Epithelial cell of proximal tubule (primary cell): ENCODE data around the gene UNC13A. TPM values are rescaled to one million over a fixed set of nuclear protein-coding genes. Genes with fewer than 3 reads are reported as not detected.
A peak's percentile ranks its signal among the peaks of the same experiment; 100 is the strongest.

Experiments used
- DNase-seq: peaks from one replicate; pipeline ENCODE4 v3.0.0-alpha.2; 2011; ENCODE audit warnings: low read depth
- H3K4me3 ChIP-seq: 2 replicates; pipeline ENCODE4 v1.5.1; 2011; ENCODE audit warnings: low read depth, mild to moderate bottlenecking, low read length
- total RNA-seq: library from RNA; depleted of rRNA; stranded (reverse); fragments of >200 nt; gene quantifications from 2 replicates; pipeline ENCODE4 v1.2.3, GENCODE V29; 2015
- TF ChIP-seq, protein P1 (sequence below): conservative IDR thresholded peaks from 2 replicates; pipeline ENCODE4 v1.5.1; 2012; ENCODE audit warnings: low read depth, mild to moderate bottlenecking, low read length

The UNC13A gene
- total RNA-seq, 1 donor from 2014 or later: 0.06 TPM

DNA sequence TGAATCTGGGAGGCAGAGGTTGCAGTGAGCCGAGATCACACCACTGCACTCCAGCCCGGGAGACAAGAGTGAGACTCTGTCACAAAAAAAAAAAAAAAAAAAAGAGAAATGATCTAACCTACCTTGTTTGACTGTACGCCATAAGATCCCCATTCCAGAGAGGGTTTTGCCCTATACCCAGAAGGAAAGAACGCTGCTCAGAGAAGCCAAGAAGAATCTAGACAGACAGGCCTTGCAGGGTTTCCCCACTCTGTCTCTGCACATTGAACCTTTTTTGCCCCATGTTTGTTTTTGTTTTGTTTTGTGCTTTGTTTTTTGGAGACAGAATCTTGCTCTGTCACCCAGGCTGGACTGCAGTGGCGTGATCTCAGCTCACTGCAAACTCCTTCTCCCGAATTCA is 23.7 kb upstream of the UNC13A start:
- DNase-seq: no peak
- TF ChIP-seq, protein P1, sequence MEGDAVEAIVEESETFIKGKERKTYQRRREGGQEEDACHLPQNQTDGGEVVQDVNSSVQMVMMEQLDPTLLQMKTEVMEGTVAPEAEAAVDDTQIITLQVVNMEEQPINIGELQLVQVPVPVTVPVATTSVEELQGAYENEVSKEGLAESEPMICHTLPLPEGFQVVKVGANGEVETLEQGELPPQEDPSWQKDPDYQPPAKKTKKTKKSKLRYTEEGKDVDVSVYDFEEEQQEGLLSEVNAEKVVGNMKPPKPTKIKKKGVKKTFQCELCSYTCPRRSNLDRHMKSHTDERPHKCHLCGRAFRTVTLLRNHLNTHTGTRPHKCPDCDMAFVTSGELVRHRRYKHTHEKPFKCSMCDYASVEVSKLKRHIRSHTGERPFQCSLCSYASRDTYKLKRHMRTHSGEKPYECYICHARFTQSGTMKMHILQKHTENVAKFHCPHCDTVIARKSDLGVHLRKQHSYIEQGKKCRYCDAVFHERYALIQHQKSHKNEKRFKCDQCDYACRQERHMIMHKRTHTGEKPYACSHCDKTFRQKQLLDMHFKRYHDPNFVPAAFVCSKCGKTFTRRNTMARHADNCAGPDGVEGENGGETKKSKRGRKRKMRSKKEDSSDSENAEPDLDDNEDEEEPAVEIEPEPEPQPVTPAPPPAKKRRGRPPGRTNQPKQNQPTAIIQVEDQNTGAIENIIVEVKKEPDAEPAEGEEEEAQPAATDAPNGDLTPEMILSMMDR: no peak
- H3K4me3 ChIP-seq: no peak overlapping the region

DNA sequence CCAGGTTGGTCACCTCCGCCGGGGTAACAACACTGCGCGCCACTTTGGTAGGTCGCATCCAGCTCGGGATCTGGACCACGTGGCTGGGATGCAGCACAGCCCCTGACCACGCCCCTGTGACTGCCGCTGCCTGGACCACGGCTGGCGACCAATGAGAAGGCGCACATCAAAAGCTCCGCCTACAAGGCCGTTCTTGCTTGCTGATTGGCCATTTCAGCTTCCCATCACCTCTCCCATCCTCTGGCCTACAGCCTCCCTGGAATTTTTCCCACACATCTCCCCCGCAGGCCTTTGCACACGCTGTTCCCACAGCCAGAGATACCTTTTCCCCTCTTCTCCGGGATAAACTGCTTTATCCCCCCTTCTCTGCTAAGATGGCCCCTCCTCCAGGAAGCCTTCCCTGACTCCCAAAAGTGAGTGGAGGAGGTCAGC is 18.6 kb upstream of the UNC13A start:
- no peak for DNase-seq
- TF ChIP-seq, protein P1: no peak

DNA sequence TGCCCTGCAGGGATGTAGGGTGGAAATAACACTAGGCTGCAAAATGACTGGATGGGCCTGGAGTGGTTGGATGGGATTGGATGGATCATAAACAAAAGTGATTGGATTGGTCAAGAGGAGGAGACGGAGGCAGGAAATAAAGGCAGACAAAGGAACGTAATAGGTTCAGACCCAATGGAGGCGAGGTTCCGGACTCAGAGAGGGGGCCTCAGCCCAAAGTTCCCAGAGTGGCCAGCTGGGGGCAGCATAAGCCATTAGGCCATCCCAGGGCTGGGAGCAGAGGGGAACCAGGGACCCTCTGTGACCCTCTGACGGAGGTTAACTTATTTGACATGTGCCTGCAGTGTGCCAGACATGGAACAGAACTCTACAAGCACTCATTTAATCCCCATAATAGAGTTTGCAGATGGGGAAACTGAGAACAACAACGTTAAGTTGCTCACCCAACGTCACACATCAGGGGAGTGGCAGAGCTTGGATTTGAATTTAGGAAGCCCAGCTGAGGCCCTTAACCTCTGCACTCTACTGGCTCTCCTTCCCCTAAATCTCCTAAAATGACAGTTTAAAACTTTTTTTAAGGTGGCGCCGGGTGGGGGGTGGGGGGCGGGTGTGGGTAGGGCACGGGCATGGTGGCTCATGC is 15.8 kb upstream of the UNC13A start:
- H3K4me3 ChIP-seq: no peak overlapping the region
- TF ChIP-seq, protein P1: peak; percentile 87
- no peak for DNase-seq

More for the DNA sequence above, 18.6 kb upstream of the UNC13A start:
- H3K4me3 ChIP-seq: no peak overlapping the region

DNA sequence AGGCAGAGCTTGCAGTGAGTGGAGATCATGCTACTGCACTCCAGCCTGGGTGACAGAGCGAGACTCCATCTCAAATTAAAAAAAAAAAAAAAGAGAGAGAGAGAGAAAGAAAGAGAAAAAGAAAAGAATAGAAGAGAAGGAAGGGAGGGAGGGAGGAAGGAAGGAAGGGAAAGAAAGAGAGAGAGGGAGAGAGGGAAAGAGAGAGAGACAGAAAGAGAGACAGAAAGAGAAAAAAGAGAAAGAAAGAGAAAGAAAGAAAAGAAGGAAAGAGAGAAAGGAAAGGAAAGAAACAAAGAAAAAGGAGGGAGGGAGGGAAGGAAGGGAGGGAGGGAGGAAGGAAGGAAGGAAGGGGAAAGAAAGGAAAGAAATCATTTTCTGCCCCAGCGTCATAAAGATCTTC is 7.0 kb upstream of the UNC13A start:
- TF ChIP-seq, protein P1: no peak
- no peak for DNase-seq
- no peak overlapping the region for H3K4me3 ChIP-seq

DNA sequence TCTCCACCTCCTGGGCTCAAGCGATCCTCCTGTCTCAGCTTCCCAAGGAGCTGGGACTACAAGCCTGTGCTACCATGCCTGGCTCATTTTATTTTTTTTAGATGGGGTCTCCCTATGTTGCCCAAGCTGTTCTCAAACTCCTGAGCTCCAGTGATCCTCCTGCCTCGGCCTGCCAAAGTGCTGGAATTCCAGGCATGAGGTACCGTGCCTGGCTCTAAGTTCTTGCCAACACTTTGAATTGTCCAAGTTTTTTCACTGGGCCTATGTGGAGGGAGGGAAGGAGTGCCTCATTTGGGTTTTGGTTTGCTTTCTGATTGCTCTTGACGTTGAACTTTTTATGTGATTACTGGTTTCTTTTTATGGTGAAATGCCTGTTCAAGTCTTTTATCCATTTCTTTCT is 4.4 kb upstream of the UNC13A start:
- no peak for DNase-seq
- no peak overlapping the region for H3K4me3 ChIP-seq
- TF ChIP-seq, protein P1: no peak

DNA sequence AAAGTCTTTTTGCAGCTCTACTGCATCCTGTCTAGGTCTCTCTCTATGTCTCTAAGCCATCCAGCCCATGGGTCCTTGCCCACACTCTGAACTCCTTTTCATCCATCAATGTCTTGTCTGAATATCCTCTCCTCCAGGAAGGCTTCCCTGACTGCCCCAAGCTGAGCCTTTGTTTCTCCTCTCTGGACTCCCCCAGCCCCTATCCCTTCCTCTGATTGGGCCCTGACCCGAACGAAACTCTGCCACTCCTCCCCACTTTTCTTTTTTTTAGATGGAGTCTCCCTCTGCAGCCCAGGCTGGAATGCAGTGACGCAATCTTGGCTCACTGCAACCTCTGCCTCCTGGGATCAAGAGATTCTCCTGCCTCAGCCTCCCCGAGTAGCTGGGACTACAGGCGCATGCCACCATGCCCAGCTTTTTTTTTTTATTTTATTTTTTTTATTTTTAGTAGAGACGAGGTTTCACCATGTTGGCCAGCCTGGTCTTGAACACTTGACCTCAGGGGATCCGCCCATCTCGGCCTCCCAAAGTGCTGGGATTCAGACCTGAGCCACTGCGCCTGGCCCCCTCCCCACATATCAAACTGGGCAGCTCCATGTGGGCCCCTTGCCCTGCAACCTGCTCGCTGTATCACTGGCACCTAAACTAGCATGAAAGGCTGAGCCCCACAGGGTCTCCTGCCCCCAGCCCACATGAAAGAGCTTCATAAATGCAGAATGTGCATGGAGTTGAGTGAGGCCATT is 870 bp upstream of the UNC13A start:
- no peak overlapping the region for H3K4me3 ChIP-seq
- DNase-seq: no peak
- TF ChIP-seq, protein P1: no peak
